SK-N-SH treated with all-trans-retinoic acid at 6 μM for 48 hours (cell line): ENCODE results near the gene MARK3.

Experiments used
- BACH2 ChIP-seq: fragments of 250-450 bp; sonication (Bioruptor Pico); IDR thresholded peaks from 2 replicates; pipeline ENCODE4 v1.9.0; 2021; ENCODE audit warnings: mild to moderate bottlenecking, borderline replicate concordance
- CSRNP3 ChIP-seq: fragments of 250-450 bp; sonication (Bioruptor Pico); IDR thresholded peaks from 2 replicates; pipeline ENCODE4 v1.5.1; 2021; ENCODE audit warnings: mild to moderate bottlenecking, moderate library complexity
- ESRRG ChIP-seq: fragments of 250-450 bp; sonication (Bioruptor Pico); IDR thresholded peaks from 2 replicates; pipeline ENCODE4 v1.6.1; 2021; ENCODE audit warnings: mild to moderate bottlenecking
- ISL1 ChIP-seq: fragments of 250-450 bp; sonication (Bioruptor Pico); IDR thresholded peaks from 2 replicates; pipeline ENCODE4 v2.1.2; 2022; ENCODE audit warnings: mild to moderate bottlenecking, moderate library complexity
- PATZ1 ChIP-seq: fragments of 250-450 bp; sonication (Bioruptor Pico); IDR thresholded peaks from 2 replicates; pipeline ENCODE4 v1.8.0; 2020; ENCODE audit warnings: mild to moderate bottlenecking, moderate library complexity, borderline replicate concordance
- POU6F1 ChIP-seq: fragments of 250-450 bp; sonication (Bioruptor Pico); IDR thresholded peaks from 2 replicates; pipeline ENCODE4 v1.8.0; 2021; ENCODE audit warnings: low read depth, mild to moderate bottlenecking, moderate library complexity, borderline replicate concordance
- PPARA ChIP-seq: fragments of 250-450 bp; sonication (Bioruptor Pico); IDR thresholded peaks from 2 replicates; pipeline ENCODE4 v1.5.0; 2020; ENCODE audit warnings: mild to moderate bottlenecking, borderline replicate concordance
- RARB ChIP-seq: fragments of 250-450 bp; sonication (Bioruptor Pico); IDR thresholded peaks from 2 replicates; pipeline ENCODE4 v1.8.0; 2021; ENCODE audit warnings: mild to moderate bottlenecking, moderate library complexity
- TCF4 ChIP-seq: fragments of 250-450 bp; sonication (Bioruptor Pico); IDR thresholded peaks from 2 replicates; pipeline ENCODE4 v1.8.0; 2021; ENCODE audit warnings: mild to moderate bottlenecking, moderate library complexity, borderline replicate concordance
- TSHZ2 ChIP-seq: fragments of 250-450 bp; sonication (Bioruptor Pico); IDR thresholded peaks from 2 replicates; pipeline ENCODE4 v1.5.0; 2020; ENCODE audit warnings: mild to moderate bottlenecking, moderate library complexity
- ZFP3 ChIP-seq: fragments of 250-450 bp; sonication (Bioruptor Pico); IDR thresholded peaks from 2 replicates; pipeline ENCODE4 v1.5.0; 2020; ENCODE audit warnings: mild to moderate bottlenecking, moderate library complexity
- ZFP30 ChIP-seq: fragments of 450-650 bp; formaldehyde crosslinking; IDR thresholded peaks from 2 replicates; pipeline ENCODE4 v1.5.0; 2022; ENCODE audit warnings: mild to moderate bottlenecking, moderate library complexity
- ZNF565 ChIP-seq: fragments of 450-650 bp; formaldehyde crosslinking; conservative IDR thresholded peaks from 2 replicates; pipeline ENCODE4 v1.5.0; 2020; ENCODE audit warnings: low read depth, mild to moderate bottlenecking, moderate library complexity
- TF ChIP-seq, protein P1 (sequence below): fragments of 250-450 bp; sonication (Bioruptor Pico); IDR thresholded peaks from 2 replicates; pipeline ENCODE4 v1.5.1; 2020; ENCODE audit warnings: low read depth, mild to moderate bottlenecking, moderate library complexity

DNA sequence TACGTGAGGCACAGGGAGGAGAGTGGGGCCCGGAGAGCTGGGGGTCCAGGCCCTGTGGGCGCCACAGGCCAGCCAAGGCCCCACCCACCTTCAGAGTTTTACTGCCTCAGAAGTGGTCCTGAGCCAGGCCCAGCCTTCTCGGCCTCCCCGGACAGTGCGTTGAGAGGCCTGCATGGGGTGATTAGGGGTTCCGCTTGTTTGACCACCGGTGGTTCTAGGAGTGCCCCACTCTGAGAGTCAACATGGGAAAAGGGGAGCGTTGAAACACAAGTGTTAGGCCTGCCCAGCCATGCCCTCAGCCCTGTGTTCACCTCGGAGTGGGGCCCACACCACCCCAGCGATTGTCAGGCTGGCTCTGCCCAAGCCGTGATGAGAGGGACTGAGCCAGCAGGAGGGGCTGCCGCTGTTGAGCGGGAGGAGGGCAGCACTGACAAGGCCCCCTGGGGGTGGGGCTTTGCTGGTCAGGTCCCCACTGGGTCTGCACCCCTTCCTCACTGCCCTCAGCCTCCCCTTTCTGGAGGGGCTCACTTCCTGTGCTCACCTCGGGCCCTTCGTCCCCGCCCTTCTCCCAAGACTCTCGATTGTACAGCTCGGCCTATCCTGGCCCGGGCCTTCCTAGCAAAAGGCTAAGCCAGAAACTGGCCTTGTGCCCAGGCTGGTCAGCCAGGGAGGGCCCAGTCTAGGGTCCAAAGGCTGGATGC is 132.7 kb downstream of the MARK3 start:
- TF ChIP-seq ZFP3 (CRISPR knock-in tag) (no peak), ZFP30 (CRISPR knock-in tag) (no peak), TCF4 (CRISPR knock-in tag) (no peak), POU6F1 (CRISPR knock-in tag) (no peak), ESRRG (CRISPR knock-in tag) (no peak), PATZ1 (CRISPR knock-in tag) (no peak), PPARA (no peak), TSHZ2 (CRISPR knock-in tag) (no peak), CSRNP3 (CRISPR knock-in tag) (no peak), RARB (CRISPR knock-in tag) (no peak), ZNF565 (CRISPR knock-in tag) (no peak), BACH2 (no peak), ISL1 (CRISPR knock-in tag) (no peak)
- TF ChIP-seq, protein P1, sequence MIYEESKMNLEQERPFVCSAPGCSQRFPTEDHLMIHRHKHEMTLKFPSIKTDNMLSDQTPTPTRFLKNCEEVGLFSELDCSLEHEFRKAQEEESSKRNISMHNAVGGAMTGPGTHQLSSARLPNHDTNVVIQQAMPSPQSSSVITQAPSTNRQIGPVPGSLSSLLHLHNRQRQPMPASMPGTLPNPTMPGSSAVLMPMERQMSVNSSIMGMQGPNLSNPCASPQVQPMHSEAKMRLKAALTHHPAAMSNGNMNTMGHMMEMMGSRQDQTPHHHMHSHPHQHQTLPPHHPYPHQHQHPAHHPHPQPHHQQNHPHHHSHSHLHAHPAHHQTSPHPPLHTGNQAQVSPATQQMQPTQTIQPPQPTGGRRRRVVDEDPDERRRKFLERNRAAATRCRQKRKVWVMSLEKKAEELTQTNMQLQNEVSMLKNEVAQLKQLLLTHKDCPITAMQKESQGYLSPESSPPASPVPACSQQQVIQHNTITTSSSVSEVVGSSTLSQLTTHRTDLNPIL, result no peak
